ENCODE results near the gene ZNF473.

The ZNF473 gene

DNA sequence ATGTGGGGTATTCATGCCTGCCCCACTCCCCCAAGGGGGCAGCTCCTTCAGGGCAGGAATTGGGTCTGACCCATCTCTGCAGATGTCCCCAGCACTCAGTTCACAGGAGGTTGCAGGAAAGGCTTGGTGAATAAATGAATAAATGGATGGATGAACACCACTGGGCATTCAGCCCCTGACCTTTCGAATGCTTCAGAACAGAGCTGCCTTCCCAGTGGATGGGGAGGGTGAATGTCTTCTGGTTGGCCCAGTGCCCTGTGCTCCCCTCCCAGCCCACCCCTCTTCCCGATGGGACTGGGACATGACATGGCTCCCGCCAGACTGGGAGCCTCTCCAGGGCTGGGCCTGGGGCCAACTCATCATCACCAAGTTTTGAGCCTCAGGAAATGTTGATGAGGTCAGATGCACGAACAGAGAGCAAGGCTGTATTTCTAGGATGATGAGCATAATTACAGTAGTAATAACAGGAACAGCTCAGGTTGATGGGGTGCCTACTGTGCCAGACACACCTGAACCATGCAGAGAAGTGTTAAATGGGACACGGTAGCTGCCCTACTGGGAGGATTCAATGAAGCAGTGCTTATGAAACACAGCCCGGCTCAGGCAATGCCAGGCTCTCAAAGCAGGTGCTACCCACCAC, 26.3 kb upstream of the ZNF473 start:
- Histone ChIP-seq H3K4me1 (ENCODE audit: insufficient read depth, low read length) (no peaks in the 10 kb centered on the region), H3K9ac (ENCODE audit: low read depth, low read length) (no peak overlapping the region), H3K36me3 (ENCODE audit: insufficient read depth, low read length) (no peaks in the 10 kb centered on the region), H3K9me3 (ENCODE audit: control insufficient read depth, insufficient read depth, low read length) (no peaks in the 10 kb centered on the region)

DNA sequence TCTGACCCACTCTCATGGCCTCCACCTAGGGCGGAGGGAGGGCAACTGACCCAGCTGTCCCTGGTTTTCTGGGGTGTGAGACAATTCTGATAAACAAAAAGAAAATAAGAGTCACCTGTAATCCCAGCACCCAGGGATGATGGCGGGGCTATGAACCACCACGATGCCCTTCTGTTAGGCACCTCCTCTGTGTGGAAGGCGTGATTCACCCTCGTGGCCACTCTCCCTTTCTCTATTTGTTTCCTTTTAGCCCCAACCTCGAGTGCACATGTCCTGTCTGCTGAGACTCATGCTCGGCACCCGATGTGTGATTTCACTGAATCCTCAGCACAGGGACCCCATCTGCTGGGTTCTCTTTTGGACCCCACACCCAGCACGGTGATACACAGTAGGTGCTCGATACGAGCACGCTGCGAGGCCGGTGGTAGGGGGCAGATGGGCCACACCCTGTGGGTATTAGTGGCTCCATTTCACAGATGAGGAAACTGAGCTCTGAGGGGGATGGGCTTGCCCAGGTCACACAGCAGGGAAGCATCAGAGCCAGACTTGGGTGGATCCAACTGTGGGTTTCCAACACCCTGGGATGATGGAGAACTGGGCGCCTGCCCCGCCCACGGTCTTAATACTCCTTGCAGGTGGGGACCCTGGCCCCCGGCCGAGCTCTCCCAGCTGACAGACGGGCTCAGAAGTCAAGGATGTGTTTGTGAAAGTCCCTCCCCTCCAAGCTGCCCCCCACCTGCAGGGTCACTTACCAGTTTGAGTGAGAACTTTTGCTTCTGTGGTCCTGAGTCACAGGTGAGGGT, 25.6 kb upstream of the ZNF473 start:
- Histone ChIP-seq H3K4me1 (ENCODE audit: insufficient read depth, low read length) (no peaks in the 10 kb centered on the region), H3K36me3 (ENCODE audit: insufficient read depth, low read length) (no peaks in the 10 kb centered on the region), H3K9me3 (ENCODE audit: control insufficient read depth, insufficient read depth, low read length) (no peaks in the 10 kb centered on the region), H3K9ac (ENCODE audit: low read depth, low read length) (no peak overlapping the region)

DNA sequence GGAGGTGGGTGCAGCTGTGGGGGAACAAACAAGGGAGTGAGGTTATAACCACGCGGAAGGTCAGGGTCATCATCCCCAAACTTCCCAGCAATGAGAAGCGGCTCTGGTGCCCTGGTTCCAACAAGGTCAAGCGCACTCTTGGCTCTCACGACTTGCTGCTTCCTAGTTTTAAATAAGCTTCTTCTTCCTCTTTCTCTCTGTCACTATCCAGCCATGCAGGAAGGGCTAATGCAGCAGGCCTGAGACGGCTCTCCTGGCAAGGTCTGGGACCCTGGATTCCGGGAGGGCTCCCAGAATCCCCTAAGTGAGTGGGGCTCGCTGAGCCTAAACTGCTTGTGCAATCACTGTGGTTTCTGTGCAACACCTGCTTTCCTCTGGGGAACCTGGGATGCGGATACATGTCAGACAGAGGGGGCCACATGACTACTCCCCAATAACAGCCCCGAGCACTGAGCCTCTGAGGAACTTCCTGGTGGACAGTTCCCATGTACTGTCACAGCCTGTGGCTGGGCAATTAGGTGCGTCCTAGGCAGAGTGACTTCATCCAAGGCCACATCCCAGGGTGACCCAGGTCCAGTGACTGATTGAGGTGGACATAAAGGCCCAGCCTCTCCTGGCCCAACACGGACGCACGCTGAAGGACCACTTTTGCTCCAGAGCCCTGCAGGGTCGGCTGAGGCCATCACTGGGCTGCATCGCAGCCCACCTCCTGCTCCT, 24.8 kb upstream of the ZNF473 start:
- Histone ChIP-seq H3K9ac (ENCODE audit: low read depth, low read length) (no peak overlapping the region), H3K36me3 (ENCODE audit: insufficient read depth, low read length) (no peaks in the 10 kb centered on the region), H3K4me1 (ENCODE audit: insufficient read depth, low read length) (no peaks in the 10 kb centered on the region), H3K9me3 (ENCODE audit: control insufficient read depth, insufficient read depth, low read length) (no peaks in the 10 kb centered on the region)

DNA sequence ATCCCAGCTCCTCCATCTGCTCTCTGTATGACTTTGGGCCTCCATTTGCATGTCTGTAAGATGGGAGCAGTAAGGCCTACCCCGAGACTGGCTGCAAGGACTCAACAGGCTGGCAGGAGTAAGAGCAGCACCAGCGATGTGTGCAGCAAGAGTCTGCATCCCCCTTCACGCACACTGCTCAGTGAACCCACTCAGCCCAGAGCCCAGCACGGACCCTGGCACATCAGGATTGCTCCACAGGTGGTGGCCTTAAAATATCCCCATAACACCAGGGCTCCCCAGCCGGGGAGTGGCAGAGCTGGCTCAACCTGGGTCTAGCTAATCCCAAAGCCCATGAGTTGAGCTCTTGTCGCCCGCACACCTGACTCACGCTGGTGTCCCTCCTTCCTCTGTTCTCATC, 24.0 kb upstream of the ZNF473 start:
- Histone ChIP-seq H3K36me3 (ENCODE audit: insufficient read depth, low read length) (no peaks in the 10 kb centered on the region), H3K9me3 (ENCODE audit: control insufficient read depth, insufficient read depth, low read length) (no peaks in the 10 kb centered on the region), H3K4me1 (ENCODE audit: insufficient read depth, low read length) (no peaks in the 10 kb centered on the region), H3K9ac (ENCODE audit: low read depth, low read length) (no peak overlapping the region)

DNA sequence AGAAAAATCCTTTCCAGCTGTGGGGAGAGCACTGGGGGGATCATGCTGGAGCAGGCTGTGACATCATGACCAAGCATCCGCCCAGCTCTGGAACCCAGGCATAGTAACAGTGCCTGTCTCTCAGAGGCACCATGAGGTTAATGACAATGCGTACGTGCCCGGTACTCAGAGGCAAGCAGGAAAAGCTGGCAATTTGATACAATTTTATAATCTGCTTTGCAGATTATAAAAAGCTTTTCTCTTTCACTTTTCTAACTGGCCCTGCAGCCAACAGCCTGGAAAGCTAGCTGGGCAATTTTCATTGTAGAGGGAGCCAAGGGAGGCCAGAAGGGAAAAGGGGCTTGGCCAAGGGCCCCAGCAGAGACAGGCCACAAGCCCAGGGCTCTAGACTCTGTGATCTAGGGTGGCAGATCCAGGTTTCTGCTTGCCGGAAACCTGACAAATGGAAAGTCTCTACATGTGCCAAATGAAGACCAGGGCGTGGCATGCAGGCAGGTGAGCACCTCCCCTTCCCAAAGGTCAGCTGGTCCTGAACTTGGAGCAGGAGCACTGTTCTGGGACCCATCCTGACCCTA, 23.3 kb upstream of the ZNF473 start:
- no peaks in the 10 kb centered on the region for H3K9me3 ChIP-seq (ENCODE audit: control insufficient read depth, insufficient read depth, low read length)
- no peaks in the 10 kb centered on the region for H3K36me3 ChIP-seq (ENCODE audit: insufficient read depth, low read length)
- H3K4me1 ChIP-seq (ENCODE audit: insufficient read depth, low read length), result no peaks in the 10 kb centered on the region
- H3K9ac ChIP-seq (ENCODE audit: low read depth, low read length), result no peak overlapping the region

DNA sequence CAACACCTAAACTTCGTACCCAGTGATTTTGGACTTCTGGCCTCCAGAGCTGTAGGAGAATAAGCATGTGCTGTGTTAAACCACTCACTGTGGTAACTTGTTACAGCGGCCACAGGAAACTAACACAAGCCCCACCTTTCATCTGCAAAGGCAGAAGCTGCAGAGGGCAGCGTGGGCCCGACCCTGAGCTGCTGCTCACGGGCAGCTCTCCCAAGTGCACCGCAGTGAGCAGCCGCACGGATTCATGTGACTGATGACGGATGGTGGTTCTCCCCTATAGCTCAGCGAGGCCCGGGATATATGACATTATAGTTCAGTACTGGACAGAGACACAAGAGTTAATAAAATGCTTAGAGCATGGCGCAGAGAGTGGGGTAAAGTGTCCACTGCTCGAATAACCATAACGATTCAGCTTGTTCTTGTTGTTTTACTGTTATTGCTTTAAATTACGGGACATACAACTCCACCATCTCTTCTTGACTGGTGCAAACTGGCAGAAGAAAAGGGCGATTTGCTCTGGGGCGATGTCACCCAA, 22.5 kb upstream of the ZNF473 start:
- H3K9me3 ChIP-seq (ENCODE audit: control insufficient read depth, insufficient read depth, low read length), result no peaks in the 10 kb centered on the region
- no peak overlapping the region for H3K9ac ChIP-seq (ENCODE audit: low read depth, low read length)
- H3K4me1 ChIP-seq (ENCODE audit: insufficient read depth, low read length), result no peaks in the 10 kb centered on the region
- no peaks in the 10 kb centered on the region for H3K36me3 ChIP-seq (ENCODE audit: insufficient read depth, low read length)

DNA sequence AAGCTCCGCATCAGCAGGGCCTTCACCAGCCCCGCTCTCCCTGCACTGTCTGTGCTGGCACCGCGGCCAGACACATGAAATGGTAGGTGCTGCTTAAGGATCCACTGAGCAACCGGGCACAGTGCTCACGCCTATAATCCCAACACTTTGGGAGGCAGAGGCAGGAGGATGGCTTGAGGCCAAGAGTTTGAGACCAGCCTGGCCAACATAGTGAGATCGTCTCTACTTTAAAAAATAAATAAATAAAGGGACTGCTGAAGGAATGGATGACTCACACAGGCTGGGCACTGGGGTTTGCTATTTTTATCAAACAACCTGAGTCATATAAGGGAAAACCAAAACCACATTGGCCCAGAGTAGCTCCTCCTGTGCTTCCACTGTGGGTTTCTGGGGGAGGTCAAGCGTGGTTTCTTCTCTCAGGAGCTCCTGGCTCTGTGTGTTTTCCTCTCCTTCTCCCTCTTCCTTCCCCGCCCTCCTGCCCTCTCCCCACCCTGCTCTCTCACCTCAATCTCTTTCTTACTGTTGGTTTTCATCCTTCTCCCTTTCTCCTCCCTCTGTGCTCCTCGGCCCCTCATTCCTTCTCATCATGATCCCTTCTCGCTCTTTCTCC, 21.9 kb upstream of the ZNF473 start:
- no peaks in the 10 kb centered on the region for H3K9me3 ChIP-seq (ENCODE audit: control insufficient read depth, insufficient read depth, low read length)
- H3K9ac ChIP-seq (ENCODE audit: low read depth, low read length), result no peak overlapping the region
- H3K4me1 ChIP-seq (ENCODE audit: insufficient read depth, low read length), result no peaks in the 10 kb centered on the region
- no peaks in the 10 kb centered on the region for H3K36me3 ChIP-seq (ENCODE audit: insufficient read depth, low read length)

DNA sequence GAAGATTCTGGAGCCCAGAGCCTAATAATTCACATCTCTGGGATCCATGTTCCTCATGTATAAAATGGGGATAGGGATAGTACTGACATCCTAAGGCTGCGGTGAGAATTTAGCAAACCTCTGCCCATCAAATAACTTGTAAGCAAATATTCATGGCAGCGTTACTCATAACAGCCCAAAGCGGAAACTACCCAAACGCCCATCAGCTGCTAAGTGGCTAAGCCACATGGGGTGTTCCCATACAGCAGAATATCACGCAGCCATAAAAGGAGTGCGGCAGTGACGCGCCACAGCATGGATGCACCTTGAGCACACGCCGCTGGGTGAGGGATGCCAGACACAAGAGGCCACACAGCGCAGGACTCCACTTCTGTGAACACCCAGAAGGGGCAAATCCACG, 20.4 kb upstream of the ZNF473 start:
- Histone ChIP-seq H3K4me1 (ENCODE audit: insufficient read depth, low read length) (no peaks in the 10 kb centered on the region), H3K36me3 (ENCODE audit: insufficient read depth, low read length) (no peaks in the 10 kb centered on the region), H3K9ac (ENCODE audit: low read depth, low read length) (no peak overlapping the region), H3K9me3 (ENCODE audit: control insufficient read depth, insufficient read depth, low read length) (no peaks in the 10 kb centered on the region)

DNA sequence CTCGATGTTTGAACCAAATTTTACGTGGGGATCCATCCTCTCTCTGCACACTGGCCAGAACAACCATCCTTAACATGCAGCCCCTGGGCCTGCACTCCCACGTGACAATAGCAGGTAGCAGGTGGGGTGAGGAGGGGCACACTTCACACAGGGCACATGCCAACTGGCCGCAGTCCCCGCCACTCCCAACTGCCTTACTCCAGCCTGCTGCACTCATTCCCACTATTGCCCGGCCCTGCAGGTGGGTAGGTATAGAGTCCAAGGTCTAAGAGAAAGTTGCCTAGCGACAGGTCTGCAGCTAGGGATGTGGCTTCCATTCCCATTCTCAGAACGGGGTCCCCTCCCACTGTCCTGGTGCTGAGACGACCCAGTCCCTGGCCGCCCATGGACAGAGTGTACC, 18.6 kb upstream of the ZNF473 start:
- no peak overlapping the region for H3K9ac ChIP-seq (ENCODE audit: low read depth, low read length)
- no peaks in the 10 kb centered on the region for H3K4me1 ChIP-seq (ENCODE audit: insufficient read depth, low read length)
- no peaks in the 10 kb centered on the region for H3K36me3 ChIP-seq (ENCODE audit: insufficient read depth, low read length)
- no peaks in the 10 kb centered on the region for H3K9me3 ChIP-seq (ENCODE audit: control insufficient read depth, insufficient read depth, low read length)

DNA sequence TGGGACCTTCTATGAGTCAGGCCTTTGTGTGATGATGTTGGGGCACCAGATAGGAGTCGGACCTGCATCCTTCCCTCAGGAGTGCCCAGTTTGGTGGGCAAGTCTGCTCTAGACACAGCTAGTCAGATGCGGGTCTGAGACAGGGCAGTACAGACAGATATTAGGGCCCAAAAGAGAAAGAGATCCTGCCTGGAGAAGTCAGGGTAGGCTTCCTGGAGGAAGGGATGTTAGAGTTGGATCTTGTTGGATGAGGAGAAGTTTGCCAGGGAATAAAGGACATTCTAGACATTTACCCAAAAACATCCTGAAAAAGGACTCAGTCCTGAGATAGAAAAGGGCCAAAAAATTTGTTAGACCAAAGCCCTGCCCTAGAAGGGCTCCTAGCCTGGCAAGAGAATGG, 17.9 kb upstream of the ZNF473 start:
- Histone ChIP-seq H3K9me3 (ENCODE audit: control insufficient read depth, insufficient read depth, low read length) (no peaks in the 10 kb centered on the region), H3K4me1 (ENCODE audit: insufficient read depth, low read length) (no peaks in the 10 kb centered on the region), H3K36me3 (ENCODE audit: insufficient read depth, low read length) (no peaks in the 10 kb centered on the region), H3K9ac (ENCODE audit: low read depth, low read length) (no peak overlapping the region)

DNA sequence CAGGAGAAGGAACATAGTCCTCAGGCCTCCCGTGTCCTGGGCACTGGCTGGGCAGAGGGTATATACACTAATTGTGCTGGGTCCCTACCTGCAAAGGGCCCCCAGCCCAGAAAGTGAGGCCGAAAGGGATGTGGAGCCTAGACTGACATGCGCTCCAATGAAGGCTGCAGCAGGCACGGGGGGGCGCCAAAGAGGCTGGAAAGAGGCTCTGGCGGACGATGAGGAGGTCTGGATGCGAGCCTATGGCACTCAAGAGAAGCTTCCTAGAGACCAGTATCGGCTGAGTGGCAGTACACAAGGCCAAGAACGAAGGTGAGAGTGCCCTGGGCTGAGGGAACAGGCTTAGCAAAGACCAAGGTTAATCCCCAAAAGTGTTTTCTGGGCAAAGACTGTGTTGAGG, 17.3 kb upstream of the ZNF473 start:
- Histone ChIP-seq H3K36me3 (ENCODE audit: insufficient read depth, low read length) (no peaks in the 10 kb centered on the region), H3K9ac (ENCODE audit: low read depth, low read length) (no peak overlapping the region), H3K4me1 (ENCODE audit: insufficient read depth, low read length) (no peaks in the 10 kb centered on the region), H3K9me3 (ENCODE audit: control insufficient read depth, insufficient read depth, low read length) (no peaks in the 10 kb centered on the region)

DNA sequence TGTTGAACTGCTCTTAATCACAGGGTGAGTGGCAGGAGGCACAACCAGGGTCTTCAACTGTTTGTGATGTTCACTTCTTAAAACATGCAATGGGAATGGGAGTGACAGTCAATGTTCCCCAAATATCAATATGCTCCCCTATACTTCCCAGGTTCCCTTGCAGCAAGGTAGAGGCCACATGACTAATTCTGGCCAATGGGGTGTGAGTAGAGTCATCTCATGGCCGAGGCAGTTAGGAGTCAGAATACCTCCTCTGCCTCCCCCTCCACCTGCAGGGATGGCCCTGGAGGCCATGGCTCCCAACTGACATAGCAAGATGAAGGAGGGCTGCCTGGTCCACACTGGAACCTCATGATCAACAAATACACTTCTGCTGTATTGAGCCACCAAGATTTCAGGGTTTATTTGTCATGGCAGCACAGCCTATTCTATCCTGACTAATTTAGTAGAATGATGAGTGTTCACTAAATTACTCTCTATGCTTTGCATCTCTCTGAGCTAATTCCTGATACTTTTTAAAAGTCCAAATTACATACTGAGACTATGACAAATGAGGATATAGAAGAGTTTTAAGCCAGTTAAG, 9.5 kb upstream of the ZNF473 start:
- H3K9ac ChIP-seq (ENCODE audit: low read depth, low read length), result no peak overlapping the region
- no peaks in the 10 kb centered on the region for H3K36me3 ChIP-seq (ENCODE audit: insufficient read depth, low read length)
- H3K4me1 ChIP-seq (ENCODE audit: insufficient read depth, low read length), result no peaks in the 10 kb centered on the region
- H3K9me3 ChIP-seq (ENCODE audit: control insufficient read depth, insufficient read depth, low read length), result no peaks in the 10 kb centered on the region

DNA sequence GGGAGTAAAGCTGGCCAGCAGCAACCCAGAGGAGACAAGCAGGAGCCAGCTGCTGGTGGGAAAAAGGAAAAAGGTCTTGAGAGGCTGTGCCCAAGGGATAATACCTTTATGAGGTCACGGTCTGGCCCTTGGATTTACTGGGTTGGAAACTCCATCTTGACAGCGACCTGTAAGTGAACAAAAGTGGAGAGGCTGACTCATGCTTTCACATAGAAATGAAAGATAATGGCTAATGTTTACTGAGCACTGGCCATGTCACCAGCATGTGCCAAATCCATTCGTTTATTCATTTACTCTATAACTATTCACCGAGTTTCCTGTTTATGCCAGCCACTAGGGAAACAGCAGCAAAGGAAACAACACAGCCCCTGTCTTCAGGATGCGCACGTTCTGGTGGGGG, 5.3 kb upstream of the ZNF473 start:
- Histone ChIP-seq H3K36me3 (ENCODE audit: insufficient read depth, low read length) (no peaks in the 10 kb centered on the region), H3K4me1 (ENCODE audit: insufficient read depth, low read length) (no peaks in the 10 kb centered on the region), H3K9ac (ENCODE audit: low read depth, low read length) (no peak overlapping the region), H3K9me3 (ENCODE audit: control insufficient read depth, insufficient read depth, low read length) (no peaks in the 10 kb centered on the region)

DNA sequence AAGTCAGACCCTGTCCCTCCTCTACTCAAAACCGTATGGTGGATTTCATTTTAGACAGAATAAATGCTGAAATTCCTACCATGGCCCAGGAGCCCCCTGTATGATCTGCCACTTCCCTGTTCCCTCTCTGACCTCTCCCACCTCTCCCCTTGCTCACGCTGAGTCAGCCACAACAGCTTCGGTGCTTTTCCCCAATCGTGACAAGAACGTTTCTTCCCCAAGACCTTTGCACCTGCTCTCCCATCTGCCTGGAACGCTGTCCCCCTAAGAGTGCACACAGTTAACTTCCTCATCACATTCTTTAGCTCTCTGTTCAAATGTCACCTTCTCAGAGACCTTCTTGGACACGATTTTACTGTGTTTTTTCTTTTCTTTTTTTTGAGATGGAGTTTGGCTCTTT, 3.0 kb upstream of the ZNF473 start:
- Histone ChIP-seq H3K36me3 (ENCODE audit: insufficient read depth, low read length) (no peaks in the 10 kb centered on the region), H3K9ac (ENCODE audit: low read depth, low read length) (no peak overlapping the region), H3K4me1 (ENCODE audit: insufficient read depth, low read length) (no peaks in the 10 kb centered on the region)

More for the DNA sequence above, 3.0 kb upstream of the ZNF473 start:
- H3K9me3 ChIP-seq (ENCODE audit: control insufficient read depth, insufficient read depth, low read length), result no peaks in the 10 kb centered on the region

All from ES-I3 (cell line).